ENCODE results near the gene KISS1R.

The KISS1R gene

GRCh38 chr19:966485-967088 is 49.5 kb downstream of the KISS1R start:
- H3K9me3 ChIP-seq (ENCODE audit: insufficient read depth, low read depth, low read length) = peaks cover 12% of the 10 kb centered on the region
- no peak overlapping the region for H3K9ac ChIP-seq (ENCODE audit: low read depth, low read length)
- no peak overlapping the region for H3K4me3 ChIP-seq (ENCODE audit: low read length)
- H3K27ac ChIP-seq (ENCODE audit: low read length) = no peak overlapping the region
- H3K36me3 ChIP-seq (ENCODE audit: insufficient read depth, low read depth, low read length) = peaks cover 60% of the 10 kb centered on the region
- H3K27me3 ChIP-seq (ENCODE audit: insufficient read depth, low read length) = no peaks in the 10 kb centered on the region
- peaks cover 4% of the 10 kb centered on the region; the same call in 1 of the 2 replicates for H3K4me1 ChIP-seq (ENCODE audit: insufficient read depth, low read length)
